Stimulated activated CD4-positive, alpha-beta T cell treated with anti-CD3 and anti-CD28 coated beads, Interleukin-12 subunit alpha, Interleukin-12 subunit beta, amount 100 ng/mL, for 4 hours (primary cell): ENCODE results near the gene AMN.
"Not testable (repeated sequence)": the region's sequence is repeated elsewhere in the genome, so short reads cannot be mapped to it uniquely, and the experiment has no call there.

Source experiments
- DNase-seq: peaks from one replicate; pipeline ENCODE4 v3.0.0-alpha.2; 2020

AMN gene

DNA sequence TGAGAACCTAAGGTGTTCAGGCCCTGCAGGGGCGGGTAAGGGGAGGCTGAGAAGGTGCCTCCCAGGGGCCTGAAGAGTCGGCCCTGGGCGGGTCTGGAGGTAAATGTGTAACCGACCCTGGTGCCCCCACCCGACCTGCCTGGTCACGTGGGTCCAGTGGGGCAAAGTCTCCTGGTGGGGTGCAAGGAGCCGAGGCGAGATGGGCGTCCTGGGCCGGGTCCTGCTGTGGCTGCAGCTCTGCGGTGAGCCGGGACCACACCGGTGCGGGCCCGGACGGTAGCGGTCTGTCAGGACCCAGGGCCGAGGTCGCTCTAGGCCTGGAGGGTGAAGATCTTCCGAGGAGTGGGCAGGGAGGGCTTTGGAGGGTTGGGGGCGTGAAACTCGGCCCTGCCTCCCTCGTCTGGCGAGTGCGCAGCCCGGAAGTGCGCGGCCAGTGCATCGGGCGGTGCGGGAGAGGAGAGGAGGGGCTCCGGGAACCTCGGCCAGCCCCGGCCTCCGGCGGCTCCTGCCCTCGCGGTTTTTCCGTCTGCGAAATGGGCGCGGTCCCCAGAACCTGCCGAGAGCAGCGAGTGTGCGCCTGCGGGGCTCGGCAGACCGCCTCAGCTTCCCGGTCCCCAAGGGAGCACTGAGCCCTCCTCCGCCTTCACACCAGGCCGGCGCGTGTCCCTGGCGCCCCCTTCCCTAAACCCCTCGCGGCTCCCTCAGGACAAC is at the start of gene AMN:
Gene AMN, plus strand, starts transcription at position 174 of the 711 bp plus-strand sequence. Its CDS starts 26 bp downstream, at position 200.
- no peak for DNase-seq

DNA sequence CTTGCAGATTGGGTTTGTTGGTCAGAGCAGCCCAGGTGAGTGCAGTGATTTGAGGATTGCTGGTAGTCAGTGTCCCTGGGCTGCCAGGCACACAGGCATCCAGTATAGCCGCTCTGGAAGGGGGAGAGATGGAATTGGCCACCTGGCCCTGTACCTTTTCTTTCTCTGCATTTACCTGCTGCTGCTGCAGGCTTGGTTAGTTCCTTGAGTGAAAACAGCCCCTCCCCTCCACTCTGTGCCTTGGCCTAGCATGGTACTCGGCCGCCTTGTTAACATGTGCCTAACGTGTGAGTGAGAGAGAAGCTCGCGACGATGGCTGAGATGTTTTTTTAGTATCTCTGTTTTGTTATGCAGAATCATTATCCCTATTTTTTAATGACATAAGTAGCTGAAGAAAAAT is 49.3 kb upstream of the AMN start:
- DNase-seq = no peak

DNA sequence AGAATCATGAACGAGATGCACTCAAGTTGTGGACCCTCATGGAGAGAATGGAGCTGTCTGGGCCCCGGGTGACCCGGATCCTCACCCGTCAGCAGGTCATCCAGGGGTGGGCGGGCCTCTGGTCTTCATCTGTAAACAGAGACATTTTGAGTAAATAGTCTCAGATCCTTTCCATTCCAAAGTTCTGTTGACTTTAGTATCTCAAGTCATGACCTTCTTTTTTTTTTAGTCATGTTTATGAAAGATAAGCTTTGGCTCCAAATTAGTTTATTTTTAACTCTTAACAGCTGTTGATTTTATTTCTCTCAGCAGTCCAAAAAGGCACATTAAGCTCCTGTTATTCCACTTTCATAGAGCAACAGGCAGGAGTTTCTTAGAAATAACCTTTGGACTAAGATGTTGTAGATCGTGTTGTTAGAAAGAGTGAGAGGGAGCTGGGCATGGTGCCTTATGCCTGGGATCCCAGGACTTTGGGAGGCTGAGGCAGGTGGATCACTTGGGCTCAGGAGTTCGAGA is 48.9 kb upstream of the AMN start:
- DNase-seq = no peak

DNA sequence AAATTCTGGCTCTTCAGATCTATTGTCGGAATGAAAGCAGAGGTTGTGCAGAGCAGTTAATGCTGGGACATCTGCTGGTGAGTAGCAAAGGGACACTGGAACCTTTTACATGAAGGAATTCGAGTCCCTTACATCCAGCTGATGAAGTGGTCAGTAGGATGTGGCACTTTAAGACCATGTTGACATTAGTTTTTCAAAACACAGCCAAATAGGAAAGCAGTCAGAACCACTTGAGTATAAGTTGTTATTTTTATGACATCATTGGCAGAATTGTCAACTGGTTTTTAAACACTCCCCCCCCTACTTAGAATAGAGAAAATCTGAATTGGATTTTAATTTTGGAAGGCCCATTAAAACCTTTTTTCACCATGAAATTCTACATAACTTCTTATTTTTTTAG is 46.8 kb upstream of the AMN start:
- DNase-seq = no peak

DNA sequence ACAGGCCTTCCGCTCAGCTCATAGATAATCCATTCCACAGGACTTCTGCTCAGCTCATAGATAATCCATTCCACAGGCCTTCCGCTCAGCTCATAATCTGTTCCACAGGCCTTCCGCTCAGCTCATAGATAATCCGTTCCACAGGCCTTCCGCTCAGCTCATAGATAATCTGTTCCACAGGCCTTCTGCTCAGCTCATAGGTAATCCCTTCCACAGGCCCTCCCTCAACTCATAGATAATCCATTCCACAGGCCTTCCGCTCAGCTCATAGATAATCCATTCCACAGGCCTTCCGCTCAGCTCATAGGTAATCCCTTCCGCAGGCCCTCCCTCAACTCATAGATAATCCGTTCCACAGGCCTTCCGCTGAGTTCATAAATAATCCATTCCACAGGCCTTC is 45.0 kb upstream of the AMN start:
- DNase-seq = not testable (repeated sequence)

DNA sequence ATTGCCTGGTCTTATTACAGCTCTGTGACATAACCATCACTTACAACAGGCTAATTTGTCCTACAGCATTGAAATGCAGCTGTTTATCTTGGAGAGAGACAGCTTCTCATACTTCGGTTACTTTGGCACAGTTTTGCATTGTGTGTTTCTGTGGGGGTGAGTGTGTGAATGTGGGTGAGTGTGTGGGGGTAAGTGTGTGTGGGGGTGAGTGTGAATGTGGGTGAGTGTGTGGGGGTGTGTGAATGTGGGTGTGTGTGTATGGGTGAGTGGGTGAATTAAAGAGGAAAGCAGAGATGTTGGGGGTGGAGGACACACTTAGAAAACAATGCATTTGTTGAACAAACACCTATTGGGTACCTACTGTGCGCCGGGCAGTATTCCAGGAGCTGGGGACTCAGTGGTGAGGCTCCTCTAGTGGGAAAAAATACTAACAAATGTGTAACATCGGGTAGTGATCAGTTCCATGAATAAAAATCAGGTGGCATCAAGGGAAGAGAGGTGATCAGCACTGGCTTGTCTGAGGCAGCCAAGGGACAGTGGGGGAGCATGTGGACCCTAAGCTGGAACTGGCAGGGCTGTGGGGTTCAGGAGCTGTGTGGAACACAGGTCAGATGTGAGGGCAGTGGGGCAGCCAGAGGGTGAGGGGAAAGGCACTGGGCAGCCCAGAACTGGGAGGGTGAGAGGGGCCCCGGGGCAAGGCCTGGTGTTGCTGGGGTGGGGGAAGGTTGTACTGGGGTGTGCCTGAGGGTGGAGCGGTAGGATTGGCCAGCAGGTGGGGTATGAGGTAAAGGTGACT is 44.1 kb upstream of the AMN start:
- DNase-seq = no peak

DNA sequence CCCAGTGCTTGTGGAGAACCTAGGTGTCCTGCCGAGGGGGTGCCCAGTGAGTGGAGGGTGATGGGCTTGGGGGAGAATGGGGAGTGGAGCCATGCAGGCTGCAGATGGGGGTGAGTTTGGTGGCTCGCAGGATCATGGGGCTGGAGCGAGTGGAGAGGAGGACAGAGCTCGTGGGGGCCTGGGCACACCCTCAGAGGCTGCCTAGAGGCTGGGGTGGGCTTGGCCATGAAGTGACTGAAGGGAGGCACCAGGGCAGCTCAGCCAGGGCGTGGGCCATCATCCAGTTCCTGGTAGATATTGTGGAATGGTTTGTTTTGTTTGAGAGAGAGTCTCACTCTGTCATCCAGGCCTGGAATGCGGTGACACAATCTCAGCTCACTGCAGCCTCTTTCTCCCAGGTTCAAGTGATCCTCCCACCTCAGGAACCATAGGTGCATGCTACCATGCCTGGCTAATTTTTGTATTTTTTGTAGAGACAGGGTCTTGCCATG is 43.4 kb upstream of the AMN start:
- no peak for DNase-seq

DNA sequence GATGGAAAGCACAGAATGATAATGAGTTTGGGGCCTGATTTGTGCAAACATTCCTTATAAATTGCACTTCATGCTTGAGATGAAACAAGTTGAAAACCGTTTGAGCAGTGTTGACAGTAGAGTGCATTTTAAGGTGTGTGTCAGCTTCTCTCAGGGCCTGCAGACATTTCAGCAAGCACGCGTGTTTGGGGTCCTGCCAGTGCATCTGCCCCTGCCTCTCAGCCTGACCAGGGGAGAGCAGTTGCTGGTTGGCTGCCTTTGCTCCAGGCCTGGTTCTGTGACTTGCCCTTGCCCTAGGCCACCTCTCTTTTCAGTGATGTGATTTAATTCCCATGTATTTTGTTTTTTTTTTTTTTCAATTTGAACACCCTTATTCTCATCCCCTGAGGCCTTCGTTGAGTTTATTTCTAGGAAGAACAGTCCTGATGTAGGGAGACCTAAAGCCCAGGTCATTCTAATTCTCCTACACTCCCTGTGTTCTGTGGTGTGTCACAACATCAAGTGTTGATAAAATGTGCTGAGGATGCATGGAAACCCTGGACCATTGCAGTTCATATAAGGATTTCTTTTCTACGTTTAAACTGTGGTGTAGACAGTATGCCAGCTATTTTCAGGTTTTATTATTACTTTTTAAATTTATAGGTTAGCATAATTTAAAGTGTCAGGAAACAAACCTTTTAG is 40.1 kb upstream of the AMN start:
- no peak for DNase-seq

DNA sequence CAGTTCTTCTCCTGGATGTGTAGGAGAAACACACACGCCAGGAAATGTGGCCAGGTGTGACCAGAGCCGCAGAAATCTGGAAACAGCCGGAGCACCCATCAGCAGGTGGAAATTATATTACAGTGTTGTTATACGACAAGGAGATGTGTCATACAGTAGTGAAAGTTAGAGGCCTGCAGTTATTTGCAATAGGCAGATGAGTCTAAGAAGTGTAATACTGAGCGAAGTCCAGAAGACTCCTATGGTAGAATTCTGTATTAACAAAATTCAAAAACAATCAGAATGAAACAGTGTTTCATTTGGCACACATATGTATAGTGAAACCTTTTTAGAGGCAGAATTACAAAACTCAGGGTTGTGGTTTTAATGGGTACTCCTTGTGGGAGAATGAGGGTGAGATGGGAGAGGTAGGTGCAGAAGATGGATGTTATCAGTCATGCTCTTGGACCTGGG is 39.3 kb upstream of the AMN start:
- DNase-seq = no peak

DNA sequence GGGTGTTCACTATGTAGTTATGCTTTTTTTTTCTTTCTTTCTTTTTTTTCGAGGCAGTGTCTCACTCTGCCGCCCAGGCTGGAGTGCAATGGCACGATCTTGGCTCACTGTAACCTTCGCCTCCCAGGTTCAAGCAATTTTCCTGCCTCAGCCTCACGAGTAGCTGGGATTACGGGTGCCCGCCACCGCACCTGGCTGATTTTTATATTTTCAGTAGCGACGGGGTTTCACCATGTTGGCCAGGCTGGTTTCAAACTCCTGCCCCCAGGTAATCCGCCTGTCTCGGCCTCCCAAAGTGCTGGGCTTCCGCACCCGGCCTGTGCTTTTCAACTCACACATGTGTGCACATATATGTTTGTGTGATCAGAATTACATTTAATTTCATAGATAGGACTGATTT is 38.9 kb upstream of the AMN start:
- no peak for DNase-seq

DNA sequence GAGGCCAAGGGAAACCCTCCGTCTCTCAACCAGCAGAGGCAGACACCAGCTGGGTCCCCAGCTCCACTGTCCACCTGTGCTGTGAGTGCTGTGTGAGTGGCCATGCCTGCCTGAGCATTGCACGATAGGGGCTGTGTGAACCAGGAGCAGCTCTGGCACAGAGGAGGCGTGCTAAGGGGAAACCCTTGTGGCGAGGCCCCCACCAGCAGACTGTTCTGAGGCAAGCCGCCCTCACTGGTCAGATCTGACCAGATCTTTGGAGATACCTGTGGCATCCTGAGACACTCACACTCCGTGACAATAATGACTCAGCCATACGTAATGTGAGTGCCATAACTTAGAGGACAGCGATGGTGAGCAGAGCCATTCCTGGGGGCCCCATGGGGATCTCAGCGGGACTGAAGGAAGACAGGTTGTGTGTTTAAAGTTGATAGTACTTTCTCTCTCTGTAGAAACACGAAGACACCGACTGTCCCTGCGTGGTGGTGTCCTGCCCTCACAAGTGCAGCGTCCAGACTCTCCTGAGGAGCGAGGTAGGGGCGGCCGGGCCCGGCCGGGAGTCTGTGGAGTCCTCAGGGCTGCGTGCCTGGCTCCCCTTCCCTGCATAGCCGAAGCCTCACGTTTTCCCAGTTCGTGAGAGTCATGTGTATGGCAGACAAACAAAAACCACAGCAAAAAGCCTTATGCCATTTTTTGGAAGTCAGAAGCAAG is 36.6 kb upstream of the AMN start:
- DNase-seq = no peak

DNA sequence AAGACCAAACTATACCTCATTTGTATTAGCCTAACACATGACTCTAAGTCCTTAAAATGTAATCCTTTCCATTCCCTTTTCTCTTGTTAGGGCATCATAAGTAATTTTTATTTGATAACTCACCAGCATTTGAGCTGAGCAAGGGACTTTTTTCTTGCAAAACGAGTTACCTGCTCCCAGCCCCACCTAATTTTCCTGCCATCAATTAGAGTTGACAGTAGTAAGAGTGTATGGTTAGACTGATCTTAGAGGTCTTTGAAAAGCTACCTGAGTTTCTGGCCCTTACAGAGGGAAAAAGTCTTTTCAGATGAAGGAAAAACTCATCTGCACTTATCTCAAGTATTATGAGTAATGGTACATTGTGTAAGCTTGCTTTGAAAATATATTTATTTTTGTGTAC is 33.7 kb upstream of the AMN start:
- no peak for DNase-seq

DNA sequence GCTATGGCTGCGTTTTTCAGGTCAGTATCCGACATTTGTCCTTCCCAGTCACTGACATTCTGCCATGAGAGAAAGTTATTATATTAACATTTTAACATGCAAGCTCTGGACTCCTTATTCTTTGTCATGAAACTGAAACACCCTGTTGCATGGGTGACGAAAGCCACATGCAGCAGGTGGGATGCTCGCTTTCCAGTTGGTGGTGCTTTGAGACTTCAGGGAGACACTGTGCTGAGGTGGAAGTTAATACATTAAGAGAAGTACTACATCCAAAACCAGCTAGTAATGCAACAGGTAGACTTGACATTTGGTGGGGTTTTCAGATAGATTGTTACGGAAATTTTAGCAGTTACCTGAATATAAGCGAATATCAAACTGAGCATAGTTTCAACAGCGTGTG is 32.8 kb upstream of the AMN start:
- no peak for DNase-seq

DNA sequence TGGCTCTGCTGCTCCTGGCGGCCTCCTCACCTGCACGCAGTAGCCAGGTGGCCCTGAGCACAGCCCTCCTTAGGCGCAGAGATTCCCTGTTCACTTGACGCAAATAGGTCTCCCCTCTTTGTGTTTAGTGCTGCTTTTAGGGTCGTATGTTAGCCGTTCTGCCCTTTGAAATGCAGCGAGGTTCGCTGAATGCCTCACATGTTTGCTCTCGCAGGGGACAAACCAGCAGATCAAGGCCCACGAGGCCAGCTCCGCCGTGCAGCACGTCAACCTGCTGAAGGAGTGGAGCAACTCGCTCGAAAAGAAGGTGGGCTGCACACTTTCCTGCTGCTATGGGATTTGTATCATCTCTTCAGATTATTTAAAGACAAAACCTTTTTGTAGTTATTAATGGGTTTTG is 31.4 kb upstream of the AMN start:
- DNase-seq = no peak

DNA sequence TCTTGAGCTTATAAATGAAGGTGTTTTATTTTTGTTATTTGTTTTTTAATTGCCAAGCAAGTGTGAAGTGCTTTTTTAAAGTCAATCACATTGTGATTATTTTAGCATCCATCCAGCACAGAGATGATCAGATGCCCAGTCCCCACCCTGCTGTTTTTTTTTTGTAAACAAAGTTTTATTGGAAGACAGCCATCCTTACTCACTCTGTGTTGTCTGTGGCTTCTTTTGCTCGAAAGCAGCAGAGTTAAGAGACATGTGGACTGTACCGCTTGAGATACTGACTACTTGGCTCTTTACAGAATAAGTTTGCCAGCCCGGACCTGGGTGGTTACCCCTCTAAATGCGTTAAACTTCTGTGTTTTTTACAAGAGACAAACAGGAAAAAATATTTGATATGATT is 30.9 kb upstream of the AMN start:
- no peak for DNase-seq

DNA sequence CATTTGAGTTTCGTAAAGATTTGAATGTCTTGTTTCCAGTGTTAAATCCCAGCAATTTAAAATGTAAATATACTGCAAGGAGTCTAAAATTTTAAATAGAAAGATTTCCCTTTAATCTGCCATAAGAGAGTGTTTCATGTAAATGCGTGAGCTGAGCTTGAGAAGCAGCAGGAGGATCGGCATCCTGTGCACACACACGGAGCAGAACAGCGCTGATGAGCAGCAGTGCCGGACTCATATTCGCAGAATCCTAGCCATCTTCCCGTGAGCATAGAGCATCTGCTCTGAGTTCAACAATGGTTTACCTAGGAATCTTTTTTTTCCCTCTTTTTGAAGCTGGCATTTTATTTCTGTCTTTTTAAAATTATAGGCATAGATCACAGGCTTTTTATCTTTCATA is 29.8 kb upstream of the AMN start:
- no peak for DNase-seq

DNA sequence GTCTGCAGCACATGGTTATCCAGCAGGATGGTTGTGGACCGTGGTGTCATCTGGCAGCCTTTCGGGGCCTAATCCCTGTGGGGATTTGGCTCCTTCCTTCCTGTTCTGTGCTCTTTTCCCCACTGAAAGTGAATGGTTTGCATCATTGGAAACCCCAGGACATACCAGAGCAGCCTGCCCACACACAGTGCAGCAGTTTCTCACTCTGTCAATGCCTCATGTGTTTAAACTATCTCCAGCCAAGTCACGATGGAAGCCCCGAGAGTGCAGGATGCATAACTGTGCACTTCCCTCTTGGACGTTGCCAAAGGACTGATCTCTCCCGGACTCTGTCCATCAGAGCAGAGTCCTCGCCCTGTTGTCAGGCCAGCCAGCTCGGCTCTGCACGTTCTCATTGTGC is 29.0 kb upstream of the AMN start:
- no peak for DNase-seq

DNA sequence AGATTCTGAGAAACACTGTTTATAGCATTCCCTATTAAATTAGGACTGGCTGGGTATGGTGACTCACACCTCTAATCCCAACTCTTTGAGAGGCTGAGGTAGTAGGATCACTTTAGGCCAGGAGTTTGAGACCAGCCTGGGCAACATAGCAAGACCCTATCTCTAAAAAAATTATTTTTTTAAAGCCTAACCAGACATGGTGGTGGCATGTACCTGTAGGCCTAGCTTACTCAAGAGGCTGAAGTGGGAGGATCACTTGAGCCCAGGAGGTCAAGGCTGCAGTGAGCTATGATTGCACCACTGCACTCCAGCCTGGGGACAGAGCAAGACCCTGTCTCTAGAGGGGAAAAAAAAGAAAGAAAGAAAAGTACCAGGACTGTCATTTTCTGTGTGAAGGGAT is 25.7 kb upstream of the AMN start:
- not testable (repeated sequence) for DNase-seq

DNA sequence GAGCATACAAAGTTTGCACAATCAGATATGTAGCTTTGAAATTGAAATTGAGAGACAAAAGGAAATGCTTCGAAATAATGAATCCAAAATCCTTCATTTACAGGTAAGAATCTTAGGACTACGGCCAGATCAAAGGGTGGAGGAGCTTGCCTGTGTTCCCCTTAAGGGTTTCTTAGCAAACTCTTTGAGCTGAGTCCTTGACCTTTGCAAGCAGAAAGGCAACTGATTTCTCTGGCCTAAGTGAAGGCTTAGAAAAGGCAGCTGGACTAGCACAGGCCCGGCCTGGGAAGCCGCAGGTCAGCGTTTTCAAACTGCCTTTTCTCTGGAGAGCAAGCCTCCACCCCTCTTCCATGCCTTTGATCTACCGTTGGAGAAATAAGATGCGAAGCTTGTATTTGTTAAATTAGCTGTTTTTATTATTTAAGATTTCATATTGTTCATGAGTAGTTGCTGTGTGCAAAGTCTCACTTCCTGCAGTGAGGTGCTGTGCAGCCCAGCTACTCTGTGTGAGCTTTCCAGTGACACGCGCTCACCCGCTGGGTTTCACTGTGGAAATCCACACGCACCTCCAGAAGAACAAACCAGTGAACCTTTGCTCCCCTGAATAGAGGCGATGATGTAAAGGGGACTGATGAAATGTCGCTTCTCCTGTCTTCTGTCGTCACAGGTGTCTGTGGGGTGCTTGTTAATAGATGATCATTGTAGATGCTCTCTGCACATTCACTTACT is 25.0 kb upstream of the AMN start:
- DNase-seq = no peak

DNA sequence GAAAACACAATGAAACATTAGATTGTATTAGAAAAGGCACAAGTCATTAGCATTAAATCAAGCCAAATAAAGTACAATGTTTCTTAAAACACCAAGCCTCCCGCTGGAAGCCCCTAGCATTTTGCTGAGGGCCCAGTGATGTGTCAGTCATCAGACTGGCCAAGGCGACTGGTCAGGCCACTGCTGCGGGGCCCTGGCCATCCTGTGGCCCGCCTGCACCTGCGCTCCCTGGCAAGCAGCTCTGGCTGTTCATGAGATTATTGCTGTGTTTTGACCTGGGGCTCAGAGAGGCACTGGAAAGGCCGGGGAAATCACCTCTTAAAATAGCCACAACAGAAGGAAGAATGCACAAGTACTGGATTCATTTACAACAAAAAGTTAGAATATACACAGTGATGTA is 24.2 kb upstream of the AMN start:
- DNase-seq = no peak

DNA sequence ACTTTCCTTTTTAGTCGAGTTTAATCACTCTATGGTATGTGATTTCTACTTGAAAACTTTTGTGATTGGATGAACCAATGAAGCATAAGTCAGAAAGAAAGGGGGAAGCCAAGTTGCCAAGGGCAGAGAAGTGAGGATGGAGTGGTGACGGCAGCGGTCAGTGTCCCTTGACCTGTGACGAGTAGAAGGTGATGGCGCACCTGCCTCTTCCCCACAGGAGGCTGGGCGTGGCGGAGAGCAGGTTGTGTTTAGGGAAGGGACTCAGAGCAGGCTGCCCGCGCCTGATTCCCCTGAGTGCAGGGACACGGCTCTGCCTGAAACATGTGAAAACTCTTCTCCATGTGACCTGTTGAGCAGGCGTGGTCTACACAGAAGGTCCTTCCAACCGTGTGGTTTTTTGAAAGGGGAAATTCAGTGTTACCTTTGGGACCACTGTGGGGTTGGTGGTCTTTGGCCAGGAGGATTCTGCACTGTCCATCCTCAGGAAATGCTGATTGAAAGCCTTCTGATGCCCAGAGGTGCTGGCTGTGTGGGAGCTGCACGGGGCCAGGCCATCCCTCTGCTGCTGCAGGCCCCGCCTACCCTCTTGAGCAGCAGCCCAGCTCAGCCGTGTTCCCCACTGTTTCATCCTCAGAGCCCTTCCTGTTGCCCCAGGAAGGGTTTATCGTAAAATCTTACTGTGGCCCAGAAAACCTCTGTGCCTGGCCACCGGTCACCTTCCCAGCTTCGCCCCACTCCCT is 23.5 kb upstream of the AMN start:
- no peak for DNase-seq
